ENCODE measurements around the gene PTPRR.

DNA sequence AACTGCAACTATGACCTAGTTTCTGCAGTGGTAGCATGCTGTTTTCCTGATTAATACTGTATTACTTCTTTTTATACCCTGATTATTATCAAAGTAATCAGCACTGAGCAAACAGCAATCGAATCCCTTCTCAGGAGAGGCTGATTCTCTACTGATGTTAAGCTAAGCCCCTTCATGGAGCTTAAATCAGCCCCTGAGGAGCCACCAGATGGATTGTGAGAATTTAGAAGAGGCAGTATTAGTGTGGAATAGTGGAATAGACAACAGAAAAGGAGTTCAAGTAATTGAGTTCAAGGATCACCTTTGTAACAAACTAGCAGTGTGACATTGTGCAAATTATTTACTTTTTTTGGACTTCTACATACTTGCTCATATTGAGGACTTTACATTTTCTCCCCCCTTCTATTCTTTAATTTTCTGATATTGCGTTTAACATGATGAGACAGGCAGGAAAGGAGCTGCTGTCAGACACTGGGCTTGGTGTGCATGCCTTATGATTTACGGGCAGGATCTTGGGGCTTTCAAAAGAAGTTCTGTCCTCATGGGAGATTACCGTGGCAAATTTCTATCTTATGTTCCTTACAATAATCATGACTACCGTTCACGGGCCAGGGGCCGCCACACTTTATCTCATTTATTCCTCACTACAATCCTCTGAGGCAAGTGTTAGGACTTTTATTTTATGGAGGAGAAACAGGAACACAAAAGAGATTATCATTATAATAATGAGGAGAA is 68.0 kb downstream of the PTPRR start:
- TF ChIP-seq POLR2A (IDR thresholded peaks at IDR 0.05) (no peak), CTCF (IDR thresholded peaks at IDR 0.05) (no peak)

Data from body of pancreas (tissue), 4 donors.